Right hindlimb (tissue), 1 donor: ENCODE measurements around the gene ACSF3.

Experiments
- DNase-seq: peaks from one replicate; pipeline ENCODE4 v3.0.0-alpha.2; 2018

ACSF3 gene

DNA sequence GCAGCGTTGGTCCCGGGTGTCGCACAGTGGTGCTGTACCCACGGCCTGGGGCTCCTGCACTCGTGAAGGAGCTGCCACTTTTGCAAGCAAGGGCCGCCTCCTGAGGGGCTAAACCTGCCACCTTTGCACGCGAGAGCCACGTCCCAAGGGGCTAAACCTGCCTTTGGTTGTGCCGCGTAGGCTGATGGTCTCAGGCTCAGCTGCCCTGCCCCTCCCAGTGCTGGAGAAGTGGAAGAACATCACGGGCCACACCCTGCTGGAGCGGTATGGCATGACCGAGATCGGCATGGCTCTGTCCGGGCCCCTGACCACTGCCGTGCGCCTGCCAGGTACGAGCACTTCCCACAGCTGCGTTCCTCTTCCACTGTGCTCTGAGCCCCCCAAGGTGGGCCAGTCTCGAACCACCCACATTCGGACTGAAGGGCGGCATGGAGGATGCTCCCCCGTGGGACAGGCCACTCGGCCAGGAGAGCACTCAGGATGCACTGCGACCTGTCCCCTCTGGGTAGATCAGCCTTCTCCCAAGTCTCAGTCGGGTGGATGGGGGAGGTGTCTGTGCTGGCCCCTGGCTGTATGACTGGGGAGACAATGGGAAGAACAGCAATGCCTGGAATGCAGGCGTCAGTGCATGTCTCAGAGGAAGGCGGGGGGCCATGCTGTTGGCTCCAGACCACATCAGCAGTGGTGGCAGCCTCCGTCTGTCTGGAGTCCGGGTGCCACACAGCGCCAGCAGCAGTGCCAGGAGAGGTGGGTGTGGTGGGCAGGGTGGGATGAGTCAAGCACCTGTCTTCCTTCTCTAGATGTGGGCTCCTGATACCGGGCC, 20.7 kb downstream of the ACSF3 start:
- no peak for DNase-seq

DNA sequence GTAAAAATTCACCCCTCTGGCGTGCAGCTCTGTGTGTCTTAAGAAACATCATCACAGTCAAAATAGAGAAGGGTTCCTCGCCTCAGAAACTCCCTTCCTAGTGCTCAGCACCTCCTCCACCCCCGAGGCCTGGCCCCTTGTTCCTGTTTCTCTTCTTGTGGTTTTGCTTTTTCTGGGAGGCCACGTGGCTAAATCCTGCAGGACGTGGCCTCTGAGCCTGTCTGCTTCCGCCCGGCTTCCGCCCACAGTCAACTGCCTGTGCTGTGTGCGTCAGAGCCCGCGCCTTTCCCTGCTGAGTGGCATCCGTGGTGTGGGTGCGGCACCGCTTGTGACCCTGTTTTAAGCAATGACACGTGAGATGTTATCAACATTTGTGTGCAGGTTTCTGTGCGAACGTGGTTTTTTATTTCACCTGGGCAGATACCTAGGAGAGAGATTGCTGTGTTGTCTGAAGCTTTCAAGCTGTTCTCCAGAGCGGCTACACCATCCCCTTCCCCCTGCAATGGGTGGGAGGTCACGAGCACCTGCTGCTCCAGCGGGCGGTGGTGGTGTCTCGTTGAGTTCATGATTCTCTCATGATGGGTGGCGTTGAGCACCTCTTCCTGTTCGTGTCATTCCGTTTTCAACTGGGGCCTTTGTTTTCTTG, 21.7 kb downstream of the ACSF3 start:
- peak; percentile 48 for DNase-seq

DNA sequence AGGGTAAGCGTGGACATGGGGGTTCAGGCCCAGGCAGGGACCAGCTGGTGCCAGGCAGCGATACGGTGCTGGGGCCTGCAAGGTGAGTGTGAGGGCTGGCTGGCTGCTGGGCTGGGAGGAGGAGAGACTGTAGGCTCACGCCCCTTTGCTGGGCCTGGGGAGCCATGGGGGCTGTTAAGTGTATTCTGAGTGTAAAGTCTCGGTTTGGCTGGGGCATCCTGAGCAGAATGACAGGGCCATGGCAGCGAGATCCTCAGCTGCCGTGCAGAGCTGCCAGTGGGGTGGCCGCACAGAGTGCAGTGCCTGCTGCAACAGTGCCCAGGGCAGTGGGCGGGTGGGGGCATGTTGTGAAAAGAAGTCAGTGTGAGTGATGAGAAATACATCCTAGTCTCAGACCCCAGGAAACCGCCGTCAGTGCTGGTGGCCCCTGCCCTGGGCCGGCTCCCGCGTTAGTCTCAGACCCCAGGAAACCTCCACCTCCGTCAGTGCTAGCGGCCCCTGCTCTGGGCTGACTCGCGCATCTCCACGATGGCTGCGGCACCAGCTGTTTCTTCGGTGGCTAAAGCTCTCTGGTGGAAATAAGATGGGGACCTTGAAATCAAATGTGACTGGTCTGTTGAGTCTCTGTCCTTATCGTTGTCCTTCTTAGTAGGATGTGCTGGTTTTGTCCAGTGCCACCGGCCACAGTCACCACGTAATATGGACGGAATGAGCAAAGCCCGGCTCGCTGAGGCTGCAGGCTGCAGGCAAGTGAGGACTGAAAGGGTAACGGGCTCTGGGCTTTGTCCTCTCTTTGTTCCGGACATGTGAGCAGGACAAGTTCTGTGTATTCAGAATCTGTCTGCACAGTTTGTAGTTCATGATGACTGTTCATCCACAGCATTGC, 22.9 kb downstream of the ACSF3 start:
- DNase-seq: no peak

DNA sequence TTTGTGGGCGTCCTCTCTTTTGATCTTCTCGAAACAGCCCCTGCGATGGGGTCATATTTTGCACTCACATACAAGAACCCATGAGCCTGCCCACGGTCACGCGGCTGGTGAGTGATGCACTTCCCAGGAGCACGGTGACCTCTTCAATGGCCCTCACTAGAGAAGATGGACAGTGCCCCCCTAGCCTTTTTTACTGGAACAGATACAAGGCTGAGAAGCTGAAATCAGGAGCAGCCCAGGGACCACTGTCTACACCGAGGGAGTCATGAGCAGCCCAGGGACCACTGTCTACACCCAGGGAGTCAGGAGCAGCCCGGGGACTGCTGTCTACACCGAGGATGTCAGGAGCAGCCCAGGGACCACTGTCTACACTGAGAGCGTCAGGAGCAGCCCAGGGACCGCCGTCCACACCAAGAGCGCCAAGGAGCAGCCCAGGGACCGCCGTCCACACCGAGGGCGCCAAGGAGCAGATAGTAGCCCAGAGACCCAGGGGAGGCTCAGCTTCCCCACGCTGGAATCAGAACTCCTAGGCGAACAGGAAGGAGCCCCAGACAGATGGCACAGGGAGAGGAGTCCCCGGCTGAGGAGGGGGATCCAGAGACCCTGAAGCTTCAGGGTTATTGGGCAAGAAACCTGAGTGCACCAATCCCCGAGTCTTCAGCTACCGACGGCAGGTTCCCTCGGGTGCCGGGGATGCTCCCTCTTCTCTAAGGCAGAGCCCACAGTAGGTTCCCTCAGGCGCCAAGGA, 23.7 kb downstream of the ACSF3 start:
- no peak for DNase-seq

DNA sequence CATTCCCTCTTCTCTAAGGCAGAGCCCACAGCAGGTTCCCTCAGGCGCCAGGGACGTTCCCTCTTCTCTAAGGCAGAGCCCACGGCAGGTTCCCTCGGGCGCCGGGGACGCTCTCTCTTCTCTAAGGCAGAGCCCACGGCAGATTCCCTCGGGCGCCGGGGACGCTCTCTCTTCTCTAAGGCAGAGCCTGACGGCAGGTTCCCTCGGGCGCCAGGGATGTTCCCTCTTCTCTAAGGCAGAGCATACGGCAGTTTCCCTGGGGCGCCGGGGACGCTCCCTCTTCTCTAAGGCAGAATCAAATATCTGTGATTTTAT, 24.3 kb downstream of the ACSF3 start:
- DNase-seq: no peak

DNA sequence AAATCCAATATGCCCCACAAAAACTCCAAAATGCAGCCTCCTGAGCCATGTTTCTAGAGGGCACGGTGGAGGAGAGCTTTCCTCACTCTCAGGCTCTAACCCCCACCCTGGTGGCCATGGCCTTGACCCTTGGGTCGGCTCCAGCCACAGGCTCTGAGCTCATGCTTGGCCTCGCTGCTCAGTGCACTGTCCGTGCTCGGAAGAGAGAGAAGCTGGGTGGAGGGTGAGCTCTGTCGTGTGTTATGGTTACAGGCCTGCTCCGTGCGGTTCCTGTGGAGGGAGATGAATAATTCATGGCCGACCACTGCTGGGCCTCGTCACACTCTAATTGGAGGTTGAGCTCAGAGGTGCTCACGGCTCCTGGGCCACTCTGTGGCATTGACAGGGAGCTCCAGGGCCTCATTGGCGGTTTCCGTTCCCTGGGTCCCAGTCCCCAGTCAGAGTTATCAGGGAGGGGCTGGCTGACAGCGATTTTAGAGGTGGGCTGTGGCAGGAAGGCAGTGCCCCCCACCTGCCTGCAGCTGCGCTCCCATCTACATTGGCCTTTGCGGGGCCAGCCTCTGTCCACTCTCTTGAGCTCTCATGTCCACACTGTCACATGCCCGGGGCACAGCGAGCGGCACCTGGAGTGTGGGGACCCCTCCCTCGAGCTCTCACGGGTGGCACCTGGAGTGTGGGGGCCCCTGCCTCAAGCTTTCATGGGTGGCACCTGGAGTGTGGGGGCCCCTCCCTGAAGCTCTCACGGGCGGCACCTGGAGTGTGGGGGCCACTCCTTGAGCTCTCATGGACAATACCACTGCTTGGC, 24.9 kb downstream of the ACSF3 start:
- no peak for DNase-seq

DNA sequence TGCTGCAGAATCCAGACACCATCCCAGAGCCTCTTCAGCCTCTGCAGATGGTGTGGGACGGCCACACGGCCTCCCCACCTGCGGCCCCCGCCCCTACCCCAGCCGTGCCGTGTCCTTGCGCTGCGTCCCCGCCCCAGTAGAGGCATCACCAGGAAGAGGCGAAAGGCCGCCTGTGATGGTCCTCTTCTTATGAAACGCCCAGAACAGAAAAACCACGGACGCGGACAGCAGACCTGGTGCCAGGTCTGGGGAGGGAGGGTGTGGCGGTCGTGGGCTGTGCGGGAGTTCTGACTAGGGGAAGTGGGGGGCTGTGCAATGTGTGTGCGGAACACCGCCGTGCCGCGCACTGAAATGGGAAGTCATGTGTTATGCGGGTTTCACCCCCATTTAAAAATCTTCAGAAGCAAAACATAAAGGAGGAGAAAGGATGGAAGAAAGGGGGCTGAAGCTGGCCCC, 25.5 kb downstream of the ACSF3 start:
- DNase-seq: no peak

DNA sequence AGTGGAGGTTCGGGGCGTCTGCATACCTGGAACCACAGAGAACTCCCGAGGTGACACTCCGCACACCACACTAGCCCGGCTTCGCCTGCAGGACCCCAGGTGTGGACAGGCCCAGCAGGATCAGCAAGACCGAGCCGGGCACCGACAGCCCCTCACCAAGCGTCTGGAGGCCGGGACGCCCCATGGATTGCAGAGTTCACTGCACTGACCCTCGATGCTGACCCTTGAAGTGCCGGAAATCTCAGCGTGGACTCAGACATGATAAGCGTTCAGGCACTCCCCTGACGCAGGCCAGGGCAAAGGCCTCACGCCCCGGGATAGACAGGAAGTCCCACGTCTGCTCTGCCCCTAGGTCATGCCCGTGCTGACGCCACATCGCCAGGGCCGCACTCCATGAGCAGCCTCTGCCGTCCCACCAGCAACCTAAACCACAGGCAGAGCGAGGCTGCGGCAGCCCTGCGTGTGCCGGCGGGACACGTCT, 26.0 kb downstream of the ACSF3 start:
- DNase-seq: no peak

DNA sequence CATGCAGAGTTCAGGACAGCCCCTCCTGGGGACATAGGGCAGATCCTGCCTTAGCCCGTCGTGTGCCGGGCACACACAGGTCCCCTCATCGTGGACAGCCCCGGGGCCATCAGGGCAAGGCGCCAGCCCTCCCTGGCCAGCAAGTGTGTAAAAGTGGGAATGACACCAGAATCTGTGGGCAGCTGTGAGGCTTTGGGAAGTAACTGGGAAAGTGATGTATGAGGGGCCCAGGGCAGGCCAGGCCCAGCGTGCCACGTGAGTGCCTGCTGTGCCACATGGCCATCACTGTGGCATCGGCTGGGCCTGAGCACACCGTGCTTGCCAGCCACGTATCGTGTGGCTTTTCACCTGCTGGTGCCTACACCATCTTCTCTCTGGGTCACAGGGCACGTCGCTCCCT, 26.6 kb downstream of the ACSF3 start:
- DNase-seq: no peak

DNA sequence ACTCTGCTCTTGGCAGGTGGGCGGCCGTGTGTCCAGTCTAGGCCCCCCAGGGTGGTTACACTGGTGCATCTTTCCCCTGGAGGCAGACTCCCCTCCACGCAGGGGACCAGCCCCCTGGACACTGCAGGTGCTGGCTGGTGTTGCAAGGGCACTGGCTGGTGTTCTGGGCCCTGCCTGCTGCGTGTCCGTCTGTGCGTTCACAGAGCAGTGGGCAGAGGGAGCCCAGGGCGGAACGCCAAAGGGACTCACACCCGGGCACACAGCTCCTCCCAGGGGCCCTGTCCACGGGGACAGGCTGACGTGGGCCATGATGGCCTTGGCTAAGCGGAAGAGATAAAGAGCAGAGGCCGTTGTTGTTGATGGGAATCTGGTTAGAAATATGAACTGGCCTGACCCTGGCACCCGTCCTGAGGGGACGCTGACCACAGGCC, 27.3 kb downstream of the ACSF3 start:
- DNase-seq: no peak

DNA sequence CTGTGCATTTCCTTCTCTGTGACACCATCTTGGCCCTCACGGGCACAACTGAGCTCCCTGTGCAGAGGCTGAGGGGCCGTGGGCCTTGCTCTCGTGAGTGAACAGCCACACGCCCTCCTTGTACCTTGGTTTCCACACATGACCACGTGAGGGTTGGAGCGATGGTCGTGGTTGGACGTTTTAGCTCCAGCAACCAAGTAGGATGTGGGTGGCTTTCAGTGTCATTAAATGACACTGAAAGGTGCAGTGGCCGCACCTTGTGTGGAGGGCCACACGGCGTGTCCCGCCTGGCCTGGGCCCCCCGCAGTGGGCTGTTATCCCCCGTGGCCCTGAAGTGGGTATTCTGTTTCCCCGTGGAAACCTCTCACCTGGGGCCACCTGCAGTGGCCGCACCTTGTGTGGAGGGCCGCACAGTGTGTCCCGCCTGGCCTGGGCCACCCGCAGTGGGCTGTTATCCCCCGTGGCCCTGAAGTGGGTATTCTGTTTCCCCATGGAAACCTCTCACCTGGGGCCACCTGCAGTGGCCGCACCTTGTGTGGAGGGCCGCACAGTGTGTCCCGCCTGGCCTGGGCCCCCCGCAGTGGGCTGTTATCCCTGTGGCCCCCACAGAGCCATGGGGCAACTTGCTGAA, 28.2 kb downstream of the ACSF3 start:
- no peak for DNase-seq

DNA sequence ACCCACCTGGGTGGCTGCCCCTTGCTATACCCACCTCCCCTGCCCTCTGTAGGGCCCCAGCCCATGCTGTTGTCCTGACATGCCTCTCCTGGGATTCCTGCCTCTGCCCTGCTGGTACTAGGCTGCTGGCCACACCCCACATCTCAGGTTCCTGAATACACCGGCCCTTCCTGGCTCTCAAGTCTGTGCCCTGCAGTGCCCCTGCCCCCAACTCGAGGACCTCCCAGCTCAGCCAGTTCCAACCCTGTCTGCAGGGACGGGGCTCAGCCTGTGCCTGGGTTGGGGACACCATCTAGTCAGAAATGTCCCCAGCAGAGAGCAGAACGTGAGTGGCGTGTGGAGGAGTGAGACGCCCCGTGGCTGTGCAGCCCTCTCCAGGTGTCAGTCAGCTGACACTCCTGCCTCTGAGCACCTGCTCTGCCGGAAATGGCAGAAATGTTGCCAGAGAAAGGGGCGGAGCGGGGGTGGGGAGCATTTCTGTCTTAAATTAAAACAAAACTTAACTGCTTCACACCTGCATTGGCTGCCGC, 28.7 kb downstream of the ACSF3 start:
- no peak for DNase-seq

DNA sequence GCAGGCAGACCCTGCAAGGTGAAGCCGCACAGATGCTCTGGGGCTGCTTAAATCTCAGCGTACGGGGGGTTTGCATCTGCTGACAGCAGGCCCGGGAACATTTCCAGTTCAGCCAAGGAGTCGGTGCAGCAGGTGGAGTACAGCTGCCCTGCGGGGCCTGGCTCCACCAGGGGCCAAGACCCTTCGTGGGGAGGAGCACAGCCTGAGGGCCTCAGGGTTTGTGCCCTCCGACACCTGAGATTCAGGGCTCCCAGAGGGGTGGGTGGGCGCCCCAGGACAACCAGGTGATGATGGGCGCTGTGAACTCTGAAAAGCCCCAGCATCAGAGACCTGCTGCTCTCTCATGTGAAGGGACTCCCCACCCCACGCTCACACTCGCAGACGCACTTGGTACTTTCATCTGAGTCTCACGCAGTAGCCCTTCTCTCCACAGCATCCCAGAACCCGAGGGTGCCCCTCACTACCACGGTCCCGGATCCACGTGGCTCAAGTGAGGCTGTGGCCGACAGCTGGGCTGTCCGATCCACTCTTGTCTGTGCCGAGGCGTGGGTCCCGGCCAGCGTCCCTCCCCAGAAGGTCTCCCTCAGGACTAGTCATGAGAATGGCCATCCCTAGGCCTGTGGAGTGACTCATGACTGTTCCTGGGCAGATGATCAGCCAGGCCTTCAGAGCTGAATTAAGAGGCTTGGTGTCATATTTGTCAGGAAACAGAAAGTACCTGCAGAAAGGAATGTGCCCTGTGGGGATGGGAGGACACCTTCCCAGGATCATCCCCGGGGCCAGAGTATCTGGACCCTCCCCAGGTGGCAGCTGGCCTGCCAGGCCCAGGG, 29.6 kb downstream of the ACSF3 start:
- DNase-seq: no peak

DNA sequence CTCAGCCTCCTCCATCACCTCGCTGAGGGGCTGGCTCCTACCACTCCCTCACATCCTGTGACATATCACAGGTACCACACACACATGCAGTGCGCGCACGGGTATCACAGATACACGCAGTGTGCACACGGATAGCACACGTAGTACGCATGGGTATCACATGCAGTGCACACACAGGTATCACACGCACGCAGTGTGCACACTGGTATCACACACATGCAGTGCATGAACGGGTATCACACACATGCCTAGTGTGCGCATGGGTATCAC, 30.1 kb downstream of the ACSF3 start:
- no peak for DNase-seq

DNA sequence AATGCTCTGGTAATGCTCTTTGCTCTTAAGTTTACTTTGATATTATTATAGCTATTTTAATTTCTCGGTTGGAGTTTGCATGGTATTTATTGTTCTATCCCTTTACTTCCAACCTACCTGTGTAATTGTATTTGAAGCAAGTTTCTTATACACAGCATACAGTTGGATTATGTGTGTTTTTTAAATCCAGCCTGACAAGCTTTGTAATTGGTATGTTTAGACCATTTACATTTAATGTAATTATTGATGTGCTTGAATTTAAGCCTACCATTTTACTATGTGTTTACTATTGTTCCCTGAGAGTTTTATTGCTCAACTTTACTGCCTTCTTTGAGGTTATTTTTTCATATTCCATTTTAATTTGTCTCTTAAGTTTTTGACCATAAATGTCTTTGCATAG, 35.7 kb downstream of the ACSF3 start:
- DNase-seq: no peak

DNA sequence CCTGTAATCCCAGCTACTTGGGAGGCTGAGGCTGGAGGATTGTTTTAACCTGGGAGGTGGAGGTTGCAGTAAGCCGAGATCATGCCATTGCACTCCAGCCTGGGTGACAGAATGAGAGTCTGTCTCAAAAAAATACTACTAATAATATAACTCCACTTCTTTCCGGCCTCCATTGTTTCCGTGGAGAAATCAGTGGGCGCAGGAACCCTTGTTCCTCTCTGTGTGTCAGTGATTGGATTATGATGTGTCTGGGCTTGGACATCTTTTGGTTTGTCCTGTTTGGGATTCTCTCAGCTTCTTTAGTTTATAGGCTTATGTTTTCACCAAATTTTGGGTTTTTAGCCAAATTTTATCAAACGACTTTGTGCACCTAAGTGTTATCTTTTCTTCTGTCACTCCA, 36.8 kb downstream of the ACSF3 start:
- no peak for DNase-seq

DNA sequence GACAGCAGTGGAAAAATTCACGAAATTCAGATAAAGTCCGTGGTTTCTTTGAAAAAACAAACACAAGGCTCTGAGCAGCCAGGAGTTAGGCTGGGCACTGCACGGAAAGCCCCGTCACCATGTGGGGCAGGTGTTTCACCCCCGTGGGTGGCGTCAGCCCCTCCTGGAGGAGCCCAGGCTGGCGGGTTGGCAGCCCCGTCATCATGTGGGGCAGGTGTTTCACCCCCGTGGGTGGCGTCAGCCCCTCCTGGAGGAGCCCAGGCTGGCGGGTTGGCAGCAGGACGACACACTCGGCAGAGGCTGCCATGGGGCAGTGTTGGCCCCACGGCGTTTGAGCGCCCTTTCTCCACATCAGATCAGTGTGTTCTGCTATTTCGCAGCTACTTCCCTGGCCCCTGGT, 38.1 kb downstream of the ACSF3 start:
- no peak for DNase-seq

DNA sequence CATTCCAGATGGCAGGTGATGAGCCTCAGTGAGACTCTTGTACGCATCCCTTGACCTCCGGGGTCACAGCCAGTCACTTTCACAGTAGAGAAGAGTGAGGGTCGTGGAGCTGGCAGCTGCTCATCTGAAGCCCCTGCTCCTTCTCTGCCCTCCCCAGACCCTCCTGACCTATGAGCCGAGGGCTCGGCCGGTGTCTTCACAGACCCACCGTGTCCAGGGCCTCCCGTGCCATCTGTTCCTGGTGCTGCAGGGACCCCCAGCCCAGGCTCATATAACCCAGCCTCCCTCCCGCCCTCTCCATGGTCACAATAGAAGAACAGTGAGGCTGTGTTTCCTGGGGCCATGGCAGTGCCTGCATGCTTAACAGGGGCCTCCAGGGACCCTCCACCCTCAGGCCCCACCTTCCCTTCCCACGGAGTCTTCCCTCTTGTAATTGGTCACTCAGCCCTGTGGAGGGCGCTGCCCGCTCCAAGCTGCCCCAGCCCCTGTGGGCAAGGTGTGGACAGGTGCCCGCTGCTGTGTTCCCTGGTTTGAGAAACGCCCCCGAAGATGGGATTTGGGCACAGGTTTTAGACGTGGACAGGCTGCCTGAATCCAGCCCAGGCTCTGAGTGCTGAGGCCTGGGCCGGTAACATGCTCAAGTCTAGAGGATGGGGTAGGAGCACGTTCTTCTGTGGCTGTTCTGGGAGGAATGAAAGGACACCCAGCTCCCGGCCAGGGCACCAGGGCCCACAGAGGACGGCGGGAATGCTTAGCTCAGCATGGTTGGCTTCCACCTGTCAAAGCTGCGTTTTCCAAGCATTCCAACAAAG, 38.7 kb downstream of the ACSF3 start:
- no peak for DNase-seq

DNA sequence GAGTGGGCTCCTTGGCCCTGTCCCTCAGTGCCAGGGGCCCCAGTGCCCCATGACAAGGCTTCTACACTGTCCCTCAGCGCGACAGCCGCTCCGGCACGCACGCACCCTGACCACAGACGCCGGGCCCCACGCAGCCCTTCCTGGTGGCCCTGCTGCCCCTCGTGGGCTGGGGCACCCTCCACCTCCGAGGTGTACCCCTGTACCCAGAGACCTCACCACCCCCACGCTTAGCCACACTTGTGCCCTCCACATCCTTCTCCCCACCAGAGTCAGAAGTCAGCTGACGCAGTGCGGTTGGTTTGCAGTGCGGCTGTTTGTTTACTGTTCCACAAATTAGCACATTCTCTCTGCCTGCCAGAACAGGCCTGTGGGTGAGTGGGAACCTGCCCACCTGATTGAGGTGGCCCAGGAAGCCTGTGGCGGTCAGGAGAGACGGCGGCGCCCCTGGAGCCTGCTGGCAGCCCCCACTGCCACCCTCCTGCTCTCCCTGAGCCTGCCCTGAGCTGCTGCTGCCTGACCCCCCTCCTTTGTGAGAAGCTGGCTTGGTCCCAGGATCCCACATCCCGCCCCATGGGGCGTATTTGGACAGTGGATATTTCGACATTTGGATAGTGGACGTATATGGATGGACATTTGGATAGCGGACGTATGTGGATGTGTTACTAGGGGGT, 39.9 kb downstream of the ACSF3 start:
- no peak for DNase-seq
